ENCODE data around the gene PACSIN2.

GRCh38 chr22:42932857-42933484 lies 82.0 kb downstream of the PACSIN2 start:
- no peak for TF ChIP-seq CTCF (IDR thresholded peaks at IDR 0.05)
- no peak for TF ChIP-seq POLR2A (IDR thresholded peaks at IDR 0.05)
- no peak for TF ChIP-seq POLR2AphosphoS5 (IDR thresholded peaks at IDR 0.05)
- TF ChIP-seq EP300 (IDR thresholded peaks at IDR 0.05): no peak
